H1 (cell line): Measurements from ENCODE around the gene UBE2I. TPM values are rescaled to one million over a fixed set of nuclear protein-coding genes. Genes with fewer than 3 reads are reported as not detected.

Experiments
- SUZ12 ChIP-seq: fragments of 200-600 bp; sonication (generic); IDR thresholded peaks from 2 replicates; pipeline ENCODE4 v1.6.1; 2012; ENCODE audit warnings: mild to moderate bottlenecking, inconsistent platforms, low read length, moderate library complexity, mixed read lengths
- TCF12 ChIP-seq: IDR thresholded peaks from 2 replicates; pipeline ENCODE4 v1.6.1; 2011; ENCODE audit warnings: low read depth, mild to moderate bottlenecking, low read length
- polyA plus RNA-seq, 7 experiments: library from polyadenylated mRNA; depleted of rRNA in 3 of 7; stranded (reverse) in 5 of 7; unstranded in 2 of 7; fragments of >200 nt in 5 of 7; fragments of 200-250 nt in 2 of 7; gene quantifications; 1 replicate in 5 of 7; 2 replicates in 1 of 7; 4 replicates in 1 of 7; pipeline versions ENCODE4 v1.2.1 to v1.2.3, GENCODE V29; 2011 to 2013; ENCODE audit warnings: missing spikeins in 2 of 7, mixed read lengths in 2 of 7
- total RNA-seq: library from RNA; stranded (reverse); fragmentation: NEBNext Ultra II Directional; extraction: Animal tissue kit (Norgen Biotek cat#: 25700); gene quantifications from 2 replicates; pipeline ENCODE4 v1.2.1, GENCODE V29; 2021

The UBE2I gene
- total and polyA plus RNA-seq, 2 of the 8 experiments (the other 6 are each of a cell fraction or from before 2014, with no cell fraction given): 148 to 268 TPM

GRCh38 chr16:1350691-1351090 is 41.3 kb downstream of the UBE2I start (continued):
- TF ChIP-seq TCF12: no peak
- no peak for TF ChIP-seq SUZ12
